Brain pericyte (primary cell): ENCODE results near the gene SUGP2.
"Not testable (repeated sequence)": the region's sequence is repeated elsewhere in the genome, so short reads cannot be mapped to it uniquely, and the experiment has no call there.

Experiments
- DNase-seq: peaks from one replicate; pipeline ENCODE4 v3.0.0-alpha.2; 2012; ENCODE audit warnings: low read depth, low spot score

The SUGP2 gene

DNA sequence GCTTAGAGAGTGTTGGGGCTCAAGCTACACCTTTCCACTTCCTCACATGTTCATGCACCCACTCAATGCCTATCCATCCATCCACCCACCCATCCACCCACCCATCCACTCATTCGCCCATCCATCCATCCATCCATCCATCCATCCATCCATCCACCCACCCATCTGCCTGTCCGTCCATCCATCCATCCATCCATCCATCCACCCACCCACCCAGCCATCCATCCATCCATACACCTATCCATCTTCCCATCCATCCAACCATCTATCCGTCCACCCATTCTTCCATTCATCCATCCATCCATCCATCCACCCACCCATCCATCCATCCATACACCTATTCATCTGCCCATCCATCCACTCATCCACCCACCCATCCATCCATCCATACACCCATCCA lies 79.2 kb downstream of the SUGP2 start:
- no peak for DNase-seq

DNA sequence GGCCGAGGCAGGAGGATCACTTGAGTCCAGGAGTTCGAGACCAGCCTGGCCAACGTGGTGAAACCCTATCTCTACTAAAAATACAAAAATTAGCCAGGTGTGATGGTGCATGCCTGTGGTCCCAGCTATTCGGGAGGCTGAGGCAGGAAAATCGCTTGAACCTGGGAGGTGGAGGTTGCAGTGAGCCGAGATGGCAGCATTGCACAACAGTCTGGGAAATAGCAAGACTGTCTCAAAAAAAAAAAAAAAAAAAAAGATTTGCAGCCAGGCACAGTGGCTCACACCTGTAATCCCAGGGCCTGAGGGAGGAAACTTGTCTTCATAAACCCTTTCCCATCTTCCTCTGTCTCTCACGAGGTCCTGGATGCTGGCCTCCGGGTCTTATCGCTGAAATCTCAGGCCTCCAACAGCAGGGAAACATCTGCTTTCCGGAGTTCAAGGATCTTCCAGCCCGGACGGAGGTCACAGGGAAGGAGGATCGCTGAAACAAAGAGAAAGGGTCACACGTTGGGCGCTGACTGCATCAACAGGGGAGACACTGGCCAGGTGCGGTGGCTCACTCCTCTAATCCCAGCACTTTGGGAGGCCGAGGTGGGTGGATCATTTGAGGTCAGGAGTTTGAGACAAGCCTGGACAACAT lies 80.8 kb downstream of the SUGP2 start:
- not testable (repeated sequence) for DNase-seq

DNA sequence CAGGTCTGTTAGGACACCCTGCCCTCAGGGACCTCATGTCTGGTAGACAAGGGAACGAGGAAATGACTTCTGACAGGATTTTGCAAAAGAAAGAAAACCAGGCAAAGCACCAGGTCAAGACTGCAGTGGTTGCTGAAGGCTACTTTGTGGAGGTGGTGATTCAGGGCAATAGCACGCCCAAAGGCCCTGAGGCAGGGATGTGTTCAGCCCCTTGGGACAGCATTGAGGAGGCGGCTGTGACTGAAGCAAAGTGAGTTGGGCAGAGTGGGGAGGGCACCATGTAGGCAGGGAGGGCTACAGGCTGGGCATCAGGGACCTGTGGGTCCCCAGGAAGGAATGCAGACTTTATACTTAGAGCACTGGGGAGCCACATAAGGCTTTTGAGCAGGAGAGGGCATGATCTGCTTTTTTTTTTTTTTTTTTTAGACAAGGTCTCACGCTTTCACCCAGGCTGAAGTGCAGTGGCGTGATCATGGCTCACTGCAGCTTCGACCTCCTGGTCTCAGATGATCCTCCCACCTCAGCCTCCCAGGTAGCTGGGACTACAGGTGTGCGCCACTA lies 81.5 kb downstream of the SUGP2 start:
- no peak for DNase-seq

DNA sequence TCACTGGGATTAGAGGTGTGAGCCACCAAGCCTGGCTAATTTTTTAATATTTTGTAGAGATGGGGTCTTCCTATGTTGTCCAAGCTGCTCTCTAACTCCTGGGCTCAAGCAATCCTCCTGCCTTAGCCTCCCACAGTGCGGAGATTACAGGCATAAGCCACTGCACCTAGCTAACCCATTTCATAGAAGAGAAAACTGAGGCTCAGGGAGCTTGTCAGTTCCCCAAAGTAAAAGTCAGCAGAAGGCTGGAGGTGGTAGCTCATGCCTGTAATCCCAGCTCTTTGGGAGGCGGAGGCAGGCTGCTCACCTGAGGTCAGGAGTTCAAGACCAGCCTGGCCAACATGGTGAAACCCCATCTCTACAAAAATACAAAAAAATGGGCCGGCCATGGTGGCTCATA lies 83.5 kb downstream of the SUGP2 start:
- no peak for DNase-seq

DNA sequence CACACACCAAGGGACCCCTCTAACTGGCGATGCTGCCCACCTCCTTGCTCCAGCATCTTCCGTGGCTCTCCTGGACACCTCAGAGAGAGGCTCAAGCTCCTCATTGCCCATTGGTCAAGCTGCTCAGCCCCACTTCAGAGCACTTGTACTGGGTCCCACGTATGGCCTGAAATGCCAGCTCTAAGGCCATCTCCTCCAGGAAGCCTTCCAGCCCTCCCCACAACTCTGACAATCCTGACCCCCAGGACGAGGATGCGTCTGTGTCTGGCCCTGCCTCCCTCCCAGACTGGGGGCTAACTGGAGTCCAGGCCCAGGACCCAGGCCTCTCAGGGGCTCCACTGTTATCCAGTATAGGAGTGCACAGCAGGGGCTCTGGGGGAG lies 84.4 kb downstream of the SUGP2 start:
- DNase-seq: no peak

DNA sequence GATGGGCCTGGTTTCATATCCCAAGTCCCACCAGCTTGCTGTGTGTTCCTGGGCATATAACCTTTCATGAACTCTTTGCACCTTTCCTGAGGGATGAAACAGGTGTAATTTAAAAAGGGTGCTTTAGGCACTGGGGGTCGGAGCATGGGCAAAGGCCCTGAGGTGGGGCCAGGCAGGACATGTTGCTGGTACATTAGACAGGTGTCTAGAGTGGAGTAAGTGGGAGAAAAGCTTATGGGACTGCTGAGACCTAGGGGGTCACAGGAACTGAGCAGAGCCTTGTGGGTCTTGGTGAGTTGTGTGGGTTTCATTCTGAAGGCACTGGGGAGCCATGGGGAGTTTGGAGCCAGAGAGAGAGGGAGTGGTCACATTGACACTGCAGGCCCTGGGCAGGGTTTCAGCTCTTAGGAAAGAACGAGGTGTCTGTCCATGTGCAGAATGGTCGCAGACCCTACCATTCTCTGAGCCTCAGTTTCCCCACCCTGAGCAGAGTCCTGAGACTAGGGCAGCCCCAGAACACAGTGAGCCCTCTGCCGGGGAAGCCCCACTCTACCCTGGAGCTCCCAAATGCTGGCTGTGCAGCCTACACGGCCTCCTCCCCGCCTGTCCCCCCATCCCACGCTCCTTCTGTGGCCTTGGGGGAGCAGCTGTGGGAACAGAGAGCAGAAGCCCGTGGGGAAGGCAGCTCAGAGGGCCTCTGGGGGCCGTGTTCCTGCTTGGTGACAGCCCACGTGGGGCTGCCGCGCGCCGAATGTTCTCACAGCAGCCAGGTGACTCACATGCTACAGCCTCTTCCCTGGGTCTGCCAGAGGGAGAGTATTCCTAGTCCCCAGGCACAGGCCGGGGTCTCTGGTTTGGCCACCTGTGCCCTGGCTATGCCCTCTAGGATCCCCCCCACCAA lies 85.0 kb downstream of the SUGP2 start:
- DNase-seq: no peak

DNA sequence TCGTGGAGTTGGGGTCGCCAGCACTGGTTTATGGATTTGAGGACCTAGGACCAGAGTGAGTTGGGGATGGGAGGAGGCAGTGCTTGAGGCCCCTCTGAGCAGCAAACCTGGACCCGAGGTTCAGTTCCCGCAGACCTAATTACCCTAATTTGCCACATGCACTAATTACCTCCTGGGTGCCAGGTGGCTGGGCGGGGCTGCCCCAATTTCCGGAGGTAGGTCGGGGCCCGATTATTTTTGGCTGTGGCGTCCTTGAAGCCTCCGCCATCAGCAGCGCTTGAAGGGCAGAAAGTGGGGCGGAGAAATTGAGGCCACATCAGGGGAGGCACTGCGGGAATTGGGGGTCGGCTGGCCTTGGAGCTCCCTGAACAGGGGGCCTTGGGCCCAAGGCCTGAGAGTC lies 86.4 kb downstream of the SUGP2 start:
- DNase-seq: no peak

DNA sequence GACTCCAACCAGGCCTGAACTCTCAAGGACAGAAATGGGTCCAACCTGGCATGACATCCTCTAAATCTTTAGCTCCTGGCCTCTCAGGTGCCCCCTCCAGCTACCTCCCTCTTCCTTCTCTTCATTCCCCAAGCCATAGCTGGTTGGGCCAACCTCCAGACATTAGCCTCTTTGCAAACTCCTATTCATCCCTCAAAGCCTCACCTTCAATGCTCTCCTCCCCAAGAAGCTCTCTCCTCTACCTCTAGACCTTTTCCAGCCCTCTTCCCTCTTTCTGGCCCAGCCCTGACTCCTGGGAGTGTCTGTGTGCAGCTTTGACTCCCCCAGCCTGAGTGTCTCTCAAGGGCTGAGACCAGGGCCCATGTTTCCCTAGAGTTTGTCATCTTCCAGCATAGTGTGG lies 87.0 kb downstream of the SUGP2 start:
- DNase-seq: no peak

DNA sequence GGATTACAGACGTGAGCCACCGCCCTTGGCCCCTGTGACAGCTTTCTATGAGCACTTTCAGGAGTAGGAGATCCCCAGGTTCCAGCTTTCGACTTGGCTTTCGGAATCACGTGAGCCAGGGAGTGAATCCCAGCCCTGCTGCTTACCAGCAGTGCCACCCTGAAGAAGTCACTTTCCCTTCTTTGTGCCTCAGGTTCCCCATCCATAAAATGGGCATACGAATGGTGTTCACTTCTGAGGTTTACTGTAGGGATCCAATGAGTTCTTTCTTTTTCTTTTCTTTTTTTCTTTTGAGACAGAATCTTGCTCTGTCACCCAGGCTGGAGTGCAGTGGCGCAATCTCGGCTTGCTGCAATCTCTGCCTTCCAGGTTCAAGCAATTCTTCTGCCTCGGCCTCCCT lies 88.0 kb downstream of the SUGP2 start:
- no peak for DNase-seq

DNA sequence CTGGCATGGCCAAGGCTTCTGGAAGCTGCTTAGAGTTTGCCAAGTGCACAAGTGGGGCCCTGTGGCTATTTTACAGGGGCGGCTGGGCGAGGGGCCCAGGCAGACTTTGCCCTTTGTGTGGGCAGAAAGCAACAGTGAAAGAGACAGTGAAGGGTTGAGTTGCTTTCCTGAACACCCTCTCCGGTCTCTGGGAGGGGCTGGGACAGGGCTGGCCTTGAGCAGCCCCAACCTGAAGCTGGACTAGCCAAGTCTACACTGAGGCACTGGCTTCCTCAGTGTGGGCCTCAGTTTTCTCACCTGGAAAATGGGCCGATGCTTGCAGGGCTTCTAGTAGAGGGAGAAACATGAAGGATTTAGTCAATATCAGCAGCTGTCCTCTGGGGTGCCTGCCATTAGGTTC lies 89.9 kb downstream of the SUGP2 start:
- DNase-seq: no peak

DNA sequence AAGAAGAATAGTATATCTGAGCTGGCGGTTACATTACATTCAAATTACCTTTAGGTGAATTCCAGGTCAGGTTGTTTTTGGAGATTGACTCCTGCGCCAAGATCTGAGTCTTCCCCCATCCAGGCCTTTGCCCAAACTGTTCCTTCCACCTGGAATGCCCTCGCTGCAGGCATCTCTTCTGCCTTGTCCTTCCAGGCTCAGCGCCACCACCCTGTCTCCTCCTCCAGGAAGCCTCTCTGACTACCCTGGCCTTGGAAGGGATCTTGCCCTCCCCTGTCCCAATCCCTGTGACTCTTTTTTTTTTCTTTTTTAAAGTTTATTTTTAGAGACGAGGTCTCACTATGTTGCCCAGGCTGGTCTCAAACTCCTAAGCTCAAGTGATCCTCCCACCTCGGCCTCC lies 90.6 kb downstream of the SUGP2 start:
- DNase-seq: no peak

DNA sequence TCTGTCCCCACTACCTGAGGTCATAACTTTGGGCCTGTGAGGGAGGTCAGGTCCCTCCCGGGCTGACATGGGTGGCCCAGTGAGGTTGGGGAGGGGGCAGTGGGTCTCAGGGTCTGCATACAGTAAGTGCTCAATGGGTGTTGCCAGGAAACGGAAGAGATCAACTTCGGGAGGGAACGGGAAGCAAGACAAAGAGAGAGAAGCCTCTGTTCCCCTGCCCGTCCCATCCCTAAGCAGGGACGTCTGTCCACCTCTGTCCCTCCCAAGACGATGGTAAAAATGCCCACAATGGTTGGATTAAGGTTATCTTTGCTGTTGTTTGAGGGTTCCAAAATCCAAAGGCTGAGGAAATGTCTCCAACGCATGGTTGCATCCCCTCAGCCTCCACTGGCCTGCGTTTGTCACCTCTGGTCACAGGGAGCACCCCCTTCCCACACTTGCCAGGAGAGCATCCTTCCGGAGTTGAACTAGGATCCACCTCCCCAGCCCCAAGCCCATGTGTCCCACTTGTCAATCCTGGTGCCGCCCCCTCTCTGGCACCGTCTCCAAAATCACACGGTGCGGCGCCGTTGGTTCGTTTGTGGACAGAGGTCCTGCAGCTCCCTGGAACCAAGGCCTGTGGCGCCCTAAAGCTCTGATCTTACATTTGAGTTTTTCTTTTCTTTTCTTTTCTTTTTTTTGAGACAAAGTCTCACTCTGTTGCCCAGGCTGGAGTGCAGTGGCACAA lies 91.5 kb downstream of the SUGP2 start:
- no peak for DNase-seq
